Activated CD4-positive, alpha-beta memory T cell treated with anti-CD3 and anti-CD28 coated beads for 36 hours (primary cell): ENCODE results near the gene UNCX. TPM values are rescaled to one million over a fixed set of nuclear protein-coding genes. Genes with fewer than 3 reads are reported as not detected.
"Not testable (repeated sequence)": the region's sequence is repeated elsewhere in the genome, so short reads cannot be mapped to it uniquely, and the experiment has no call there.

Experiments
- CTCF ChIA-PET: fragments of 350-600 bp; sonication (Branson Sonifier 250); formaldehyde crosslinking; loops from one replicate; lab custom pipeline; 2021; ENCODE audit warnings: antibody characterized with exemption, inconsistent platforms; lab: Charles Lee
- POLR2A ChIA-PET: fragments of 350-600 bp; sonication (Branson Sonifier 250); formaldehyde crosslinking; loops from one replicate; lab custom pipeline; 2021; ENCODE audit warnings: antibody characterized with exemption; lab: Charles Lee
- DNase-seq: peaks from one replicate; pipeline ENCODE4 v3.0.0-alpha.2; 2020
- H3K27ac Mint-ChIP-seq: one replicate; pipeline ENCODE4 v1.8.0; 2021; ENCODE audit warnings: mixed read lengths
- H3K27me3 Mint-ChIP-seq: one replicate; pipeline ENCODE4 v1.8.0; 2021; ENCODE audit warnings: mixed read lengths
- H3K36me3 Mint-ChIP-seq: one replicate; pipeline ENCODE4 v1.8.0; 2021; ENCODE audit warnings: mixed read lengths
- H3K4me1 Mint-ChIP-seq: one replicate; pipeline ENCODE4 v1.8.0; 2021; ENCODE audit warnings: low read depth, mixed read lengths
- H3K4me3 Mint-ChIP-seq: one replicate; pipeline ENCODE4 v1.8.0; 2021; ENCODE audit warnings: mild to moderate bottlenecking, mixed read lengths
- H3K9me3 Mint-ChIP-seq: one replicate; pipeline ENCODE4 v1.8.0; 2021; ENCODE audit warnings: mixed read lengths
- intact Hi-C: fragments of 100-400 bp; cut with micrococcal nuclease; formaldehyde crosslinking; loops from one replicate; pipeline ENCODE4 v1.15.1; 2023
- total RNA-seq, 2 experiments: library from RNA; stranded (reverse); gene quantifications; one replicate each; pipeline ENCODE4 v1.2.3, GENCODE V29; 2021

The UNCX gene
- total RNA-seq, 2 experiments from 2014 or later, result not detected

DNA sequence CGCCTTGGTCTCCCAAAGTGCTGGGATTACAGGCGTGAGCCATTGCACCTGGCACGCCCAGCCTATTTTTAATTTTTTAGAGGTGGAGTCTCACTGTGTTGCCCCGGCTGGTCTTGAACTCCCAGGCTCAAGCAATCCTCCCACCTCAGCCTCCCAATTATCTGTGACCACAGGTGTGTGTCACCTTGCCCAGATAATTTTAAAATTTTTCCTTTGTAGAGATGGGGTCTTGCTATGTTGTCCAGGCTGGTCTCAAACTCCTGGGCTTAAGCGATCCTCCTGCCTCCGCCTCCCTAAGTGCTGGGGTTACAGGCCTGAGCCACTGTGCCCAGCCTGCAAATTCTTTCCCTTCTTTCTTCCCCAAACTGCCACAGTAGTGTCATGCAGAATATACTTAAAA, 29.8 kb upstream of the UNCX start:
- H3K9me3 Mint-ChIP-seq, H3K4me3 Mint-ChIP-seq, H3K27ac Mint-ChIP-seq, DNase-seq, CTCF ChIA-PET, intact Hi-C loops, POLR2A ChIA-PET, H3K4me1 Mint-ChIP-seq, H3K27me3 Mint-ChIP-seq, H3K36me3 Mint-ChIP-seq: not testable (repeated sequence)

DNA sequence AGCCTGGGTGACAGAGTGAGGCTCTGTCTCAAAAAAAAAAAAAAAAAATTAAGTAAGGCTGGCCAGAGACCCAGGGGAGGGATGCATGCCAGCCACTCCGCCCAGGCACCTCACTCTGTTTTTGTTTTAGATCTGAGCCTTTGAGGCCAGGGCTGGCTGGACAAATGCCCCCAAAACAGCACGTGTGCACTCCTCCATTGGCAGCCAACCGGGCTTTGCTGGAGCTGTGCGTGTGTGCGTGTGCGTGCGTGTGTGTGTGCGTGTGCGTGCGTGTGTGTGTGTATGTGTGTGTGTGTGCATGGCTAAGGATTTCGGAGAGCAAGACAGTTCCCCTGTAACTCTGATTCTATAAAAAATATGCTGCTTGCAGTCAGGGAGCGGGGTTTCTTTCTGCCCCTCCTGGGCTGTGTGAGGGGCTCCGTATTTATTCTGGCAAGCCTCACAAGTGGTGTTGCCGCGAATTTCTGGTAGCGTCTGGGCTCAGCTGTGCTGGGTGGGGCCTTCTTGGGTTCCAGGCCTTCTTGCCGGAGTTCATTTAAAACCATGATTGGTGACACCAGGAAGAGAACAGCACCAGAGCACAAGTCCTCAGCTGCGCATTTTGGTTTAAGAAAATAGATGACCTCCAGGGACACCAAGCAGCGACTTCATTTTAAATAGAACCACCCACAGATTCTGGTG, 28.1 kb upstream of the UNCX start:
- H3K36me3 Mint-ChIP-seq, result no peaks in the 10 kb centered on the region
- ChIA-PET POLR2A (no interaction called here), CTCF (interaction anchor here (1.2 kb wide), 1 partner anchor 22 kb away, joined by 3 read pairs; no protein-coding TSS in a partner anchor)
- intact Hi-C loops, result no loop called here
- no peaks in the 10 kb centered on the region for H3K9me3 Mint-ChIP-seq
- H3K27ac Mint-ChIP-seq, result no peak overlapping the region
- peaks cover 8% of the 10 kb centered on the region for H3K27me3 Mint-ChIP-seq
- H3K4me3 Mint-ChIP-seq, result no peak overlapping the region
- no peak for DNase-seq
- H3K4me1 Mint-ChIP-seq, result no peaks in the 10 kb centered on the region

DNA sequence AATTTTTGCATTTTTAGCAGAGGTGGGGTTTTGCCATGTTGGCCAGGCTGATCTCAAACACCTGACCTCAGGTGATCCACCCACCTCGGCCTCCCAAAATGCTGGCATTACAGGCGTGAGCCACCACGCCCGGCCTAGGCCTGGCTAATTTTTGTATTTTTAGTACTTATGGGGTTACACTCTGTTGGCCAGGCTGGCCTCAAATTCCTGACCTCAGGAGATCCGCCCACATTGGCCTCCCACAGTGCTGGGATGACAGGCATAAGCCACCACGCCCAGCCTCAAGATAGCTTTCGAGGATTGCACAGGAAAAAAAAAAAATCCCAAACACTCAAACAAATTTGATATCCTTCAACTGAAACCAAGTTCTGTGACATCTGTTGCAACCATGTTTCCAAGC, 26.9 kb upstream of the UNCX start:
- H3K36me3 Mint-ChIP-seq, POLR2A ChIA-PET, DNase-seq, intact Hi-C loops, H3K4me1 Mint-ChIP-seq, H3K4me3 Mint-ChIP-seq, H3K9me3 Mint-ChIP-seq, H3K27ac Mint-ChIP-seq: not testable (repeated sequence)
- CTCF ChIA-PET, result interaction anchor here (1.2 to 1.5 kb wide), 2 partner anchors 23 to 29 kb away, joined by 3 to 5 read pairs; no protein-coding TSS in a partner anchor
- peaks cover 18% of the 10 kb centered on the region for H3K27me3 Mint-ChIP-seq

DNA sequence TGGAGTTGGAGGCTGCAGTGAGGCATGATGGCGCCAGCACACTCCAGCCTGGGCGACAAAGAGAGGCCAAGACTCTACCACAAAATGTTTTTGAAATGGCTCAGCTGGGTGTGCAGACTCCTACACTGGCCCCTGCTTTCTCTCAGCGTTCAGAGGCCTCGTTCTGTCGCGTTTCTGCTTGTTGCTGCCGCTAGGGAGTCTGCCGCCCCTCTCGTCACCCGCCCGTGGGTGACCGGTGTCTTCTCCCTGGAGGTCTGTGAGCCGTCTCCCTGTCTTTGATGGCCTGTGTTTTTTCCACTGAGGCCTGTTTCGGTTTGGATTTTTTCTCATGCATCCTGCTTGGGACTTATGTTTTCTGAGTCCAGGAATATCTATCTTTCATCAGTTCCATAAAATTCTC, 23.6 kb upstream of the UNCX start:
- CTCF ChIA-PET, result no interaction called here
- no peaks in the 10 kb centered on the region for H3K36me3 Mint-ChIP-seq
- POLR2A ChIA-PET, result no interaction called here

DNA sequence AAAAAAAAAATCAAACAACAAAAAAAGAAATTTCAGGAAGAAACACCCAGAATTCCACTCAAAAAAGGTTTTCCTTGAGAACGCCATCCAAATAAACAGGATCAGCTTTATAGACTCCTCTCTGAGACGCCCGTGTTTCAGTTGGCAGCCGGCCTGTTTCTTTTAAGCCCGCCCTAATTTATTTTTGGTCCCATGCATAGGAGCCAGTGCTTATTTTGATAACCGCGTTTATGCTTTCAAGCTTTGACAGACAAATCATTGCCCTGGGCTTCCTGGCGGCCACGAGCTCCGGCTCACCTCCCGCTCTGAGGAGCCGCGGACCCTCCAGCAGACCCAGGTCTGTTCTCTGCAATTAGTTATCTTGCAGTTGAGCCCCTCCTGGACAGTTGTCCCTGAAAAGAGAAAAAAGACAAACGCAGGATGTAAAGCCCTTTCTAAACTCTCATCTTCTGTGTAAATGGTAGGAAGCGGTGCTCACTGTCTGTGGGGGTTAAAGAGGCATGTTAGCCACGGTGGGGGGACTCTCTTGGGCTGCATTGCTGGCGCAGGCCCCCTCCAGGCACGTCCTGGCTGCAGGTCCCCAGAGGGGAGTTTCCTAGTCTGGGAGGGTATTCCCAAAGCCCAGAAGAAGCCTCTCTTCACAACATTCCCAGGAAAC, 22.2 kb upstream of the UNCX start:
- H3K9me3 Mint-ChIP-seq, result no peaks in the 10 kb centered on the region
- CTCF ChIA-PET, result no interaction called here

More for the DNA sequence above, 23.6 kb upstream of the UNCX start:
- Mint-ChIP-seq H3K9me3 (no peaks in the 10 kb centered on the region), H3K4me1 (no peaks in the 10 kb centered on the region), H3K4me3 (no peak overlapping the region), H3K27me3 (peaks cover 26% of the 10 kb centered on the region), H3K27ac (no peak overlapping the region)
- intact Hi-C loops, result no loop called here
- no peak for DNase-seq

DNA sequence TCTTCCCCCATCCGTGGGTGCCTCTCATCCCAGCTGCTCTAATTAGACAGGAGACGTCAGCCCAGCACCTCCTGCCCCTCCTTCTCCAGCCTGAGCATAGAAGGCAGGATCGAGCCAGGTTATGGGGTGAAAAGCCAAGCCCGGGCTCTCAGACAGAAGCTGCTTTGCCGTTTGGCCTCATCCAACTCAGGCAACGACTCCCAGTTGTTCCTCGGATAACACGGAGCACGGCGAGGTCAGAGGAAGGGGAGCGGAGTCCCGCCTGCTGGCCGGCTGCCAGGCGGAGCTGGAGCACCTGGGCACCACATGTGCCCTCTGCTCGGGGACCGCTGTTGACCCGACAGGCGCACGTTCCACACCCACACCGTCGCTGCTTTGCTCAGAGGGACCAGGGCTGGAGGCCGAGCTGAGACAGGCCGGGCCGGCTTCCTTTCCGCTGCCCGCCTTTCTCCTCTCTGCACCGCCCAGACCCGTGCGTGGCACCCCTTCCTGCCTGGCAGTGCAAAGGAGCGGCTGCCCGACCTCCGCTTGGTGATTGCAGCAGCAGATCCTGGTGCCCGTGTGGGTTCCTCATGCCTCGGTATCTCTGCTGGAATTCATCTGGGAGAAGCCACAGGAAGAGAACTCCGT, 21.6 kb upstream of the UNCX start:
- no peaks in the 10 kb centered on the region for H3K4me1 Mint-ChIP-seq
- no peak for DNase-seq
- ChIA-PET POLR2A (no interaction called here), CTCF (no interaction called here)
- H3K36me3 Mint-ChIP-seq, result no peaks in the 10 kb centered on the region
- H3K4me3 Mint-ChIP-seq, result no peak overlapping the region
- no peaks in the 10 kb centered on the region for H3K9me3 Mint-ChIP-seq
- intact Hi-C loops, result no loop called here
- H3K27me3 Mint-ChIP-seq, result peaks cover 29% of the 10 kb centered on the region
- no peak overlapping the region for H3K27ac Mint-ChIP-seq

More for the DNA sequence above, 22.2 kb upstream of the UNCX start:
- Mint-ChIP-seq H3K4me3 (no peak overlapping the region), H3K36me3 (no peaks in the 10 kb centered on the region), H3K27me3 (peaks cover 29% of the 10 kb centered on the region), H3K27ac (no peak overlapping the region), H3K4me1 (no peaks in the 10 kb centered on the region)
- POLR2A ChIA-PET, result no interaction called here
- intact Hi-C loops, result no loop called here
- DNase-seq, result no peak

DNA sequence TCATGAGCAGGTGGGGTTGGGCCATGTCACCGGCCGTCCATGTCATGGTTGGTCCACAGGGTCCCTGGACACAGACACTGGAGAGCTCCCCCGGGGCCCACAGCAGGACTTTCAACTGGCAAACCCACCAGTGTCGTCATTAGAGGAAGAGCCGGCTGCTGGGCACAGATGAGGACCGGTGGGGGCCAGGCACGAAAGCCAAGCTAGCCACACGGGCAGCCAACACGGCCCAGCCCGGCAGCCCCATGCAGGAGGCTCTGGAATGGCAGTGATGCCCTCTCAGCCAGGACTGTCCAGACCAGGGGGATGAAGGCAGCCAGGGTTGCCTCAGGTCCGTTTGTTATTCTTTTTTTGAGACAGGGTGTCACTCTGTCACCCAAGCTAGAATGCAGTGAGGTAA, 21.1 kb upstream of the UNCX start:
- no peaks in the 10 kb centered on the region for H3K4me1 Mint-ChIP-seq

DNA sequence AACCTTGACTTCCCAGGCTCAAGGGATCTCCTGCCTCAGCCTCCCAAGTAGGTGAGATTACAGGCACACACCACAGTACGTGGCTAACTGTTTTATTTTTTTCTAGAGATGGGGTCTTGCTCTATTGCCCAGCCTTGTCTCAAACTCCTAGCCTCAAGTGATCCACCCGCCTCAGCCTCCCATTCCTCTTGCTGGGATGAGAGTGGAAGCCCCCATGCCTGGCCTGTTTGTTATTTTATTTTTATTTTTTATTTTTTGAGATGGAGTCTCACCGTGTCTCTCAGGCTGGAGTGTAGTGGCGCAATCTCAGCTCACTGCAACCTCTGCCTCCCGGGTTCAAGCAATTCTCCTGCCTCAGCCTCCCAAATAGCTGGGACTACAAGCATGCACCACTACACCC, 20.6 kb upstream of the UNCX start:
- peaks cover 31% of the 10 kb centered on the region for H3K27me3 Mint-ChIP-seq
- not testable (repeated sequence) for DNase-seq

More for the DNA sequence above, 21.1 kb upstream of the UNCX start:
- H3K27ac Mint-ChIP-seq, result no peak overlapping the region
- no peaks in the 10 kb centered on the region for H3K36me3 Mint-ChIP-seq
- no peak for DNase-seq
- ChIA-PET CTCF (no interaction called here), POLR2A (no interaction called here)
- intact Hi-C loops, result no loop called here
- no peaks in the 10 kb centered on the region for H3K9me3 Mint-ChIP-seq
- no peak overlapping the region for H3K4me3 Mint-ChIP-seq
- H3K27me3 Mint-ChIP-seq, result peaks cover 29% of the 10 kb centered on the region

DNA sequence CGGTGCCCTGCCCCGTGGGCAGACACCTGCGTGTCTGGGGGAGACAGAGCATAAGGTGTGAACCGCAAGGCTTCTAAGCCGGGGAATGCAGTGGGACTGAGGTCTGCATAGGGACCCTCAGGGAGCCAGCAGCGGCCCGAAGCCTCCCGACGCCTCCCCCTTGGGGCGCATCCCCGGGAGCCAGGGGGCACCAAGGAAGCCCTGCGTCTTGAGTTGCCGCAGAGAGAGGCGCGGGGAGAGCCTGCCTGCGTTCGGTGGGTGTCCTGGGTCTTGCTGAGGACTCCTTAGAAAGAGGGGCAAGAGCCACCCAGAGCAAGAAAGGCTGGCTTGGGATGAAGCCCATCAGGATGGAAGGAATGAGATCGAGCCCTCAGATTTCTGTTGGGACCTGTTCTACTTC, 18.2 kb upstream of the UNCX start:
- ChIA-PET POLR2A (no interaction called here), CTCF (interaction anchor here (1.0 kb wide), 1 partner anchor 31 kb away, joined by 3 read pairs; no protein-coding TSS in a partner anchor)
- DNase-seq, result no peak
- Mint-ChIP-seq H3K27ac (no peak overlapping the region), H3K4me1 (no peaks in the 10 kb centered on the region), H3K9me3 (no peaks in the 10 kb centered on the region), H3K27me3 (peaks cover 34% of the 10 kb centered on the region), H3K4me3 (no peak overlapping the region), H3K36me3 (no peaks in the 10 kb centered on the region)
- intact Hi-C loops, result no loop called here

More for the DNA sequence above, 20.6 kb upstream of the UNCX start:
- H3K36me3 Mint-ChIP-seq, POLR2A ChIA-PET, CTCF ChIA-PET, H3K27ac Mint-ChIP-seq, H3K4me1 Mint-ChIP-seq, H3K4me3 Mint-ChIP-seq, H3K9me3 Mint-ChIP-seq, intact Hi-C loops: not testable (repeated sequence)

DNA sequence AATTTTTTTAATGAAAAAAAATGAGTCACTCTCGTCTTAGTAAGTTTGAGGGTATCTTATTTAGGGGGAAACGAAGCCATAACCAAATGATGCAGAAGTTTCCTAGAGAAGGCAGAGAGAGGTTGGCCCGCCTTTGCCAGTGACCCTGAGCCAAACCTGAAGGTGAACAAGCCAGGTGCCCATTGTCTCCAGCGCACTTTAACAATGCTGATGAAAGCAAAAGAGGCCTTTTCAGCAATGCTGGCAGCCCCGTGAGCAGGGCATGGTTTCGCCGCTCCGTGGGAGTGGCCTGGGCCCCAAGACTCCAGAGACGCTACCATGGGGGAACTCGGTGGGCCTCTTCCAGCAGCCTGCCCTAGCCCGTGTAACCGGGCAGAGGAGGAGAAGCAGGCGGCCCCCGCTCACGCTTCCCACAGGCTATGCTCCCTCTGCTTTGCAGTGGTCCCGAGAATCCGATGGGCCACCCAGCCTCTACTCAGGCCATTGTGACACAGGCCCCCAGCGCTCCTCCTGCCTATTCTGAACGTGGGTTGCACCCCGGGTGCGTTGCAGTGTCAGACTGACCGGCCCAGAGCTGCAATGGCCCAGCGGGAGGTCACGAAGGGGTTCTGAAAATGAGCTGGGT, 14.0 kb upstream of the UNCX start:
- intact Hi-C loops, result no loop called here
- Mint-ChIP-seq H3K4me3 (no peak overlapping the region), H3K27ac (no peak overlapping the region), H3K9me3 (no peaks in the 10 kb centered on the region), H3K36me3 (no peaks in the 10 kb centered on the region), H3K27me3 (peaks cover 44% of the 10 kb centered on the region), H3K4me1 (no peaks in the 10 kb centered on the region)
- CTCF ChIA-PET, result interaction anchor here (1.0 kb wide), 1 partner anchor 10 kb away, joined by 4 read pairs; no protein-coding TSS in a partner anchor
- no peak for DNase-seq
- POLR2A ChIA-PET, result interaction anchor here (0.6 kb wide), 1 partner anchor 317 kb away, joined by 6 read pairs; no protein-coding TSS in a partner anchor

DNA sequence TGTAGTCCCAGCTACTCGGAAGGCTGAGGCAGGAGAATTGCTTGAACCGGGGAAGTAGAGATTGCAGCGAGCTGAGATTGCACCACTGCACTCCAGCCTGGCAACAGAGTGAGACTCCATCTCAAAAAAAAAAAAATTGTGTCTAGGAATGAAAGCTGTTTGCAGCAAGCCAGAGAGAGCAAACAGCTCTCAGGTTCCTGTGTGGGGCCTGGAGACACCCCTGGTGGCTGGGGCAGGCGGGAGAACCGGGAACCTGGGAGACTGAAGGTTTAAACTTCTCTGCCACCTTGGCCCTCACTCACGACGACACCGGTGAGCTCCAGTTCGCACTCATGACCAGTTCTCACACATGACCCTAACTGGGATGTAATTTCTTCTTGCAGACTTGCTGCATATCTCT, 13.2 kb upstream of the UNCX start:
- no peaks in the 10 kb centered on the region for H3K36me3 Mint-ChIP-seq
- POLR2A ChIA-PET, result no interaction called here

More for the DNA sequence above, 13.2 kb upstream of the UNCX start:
- Mint-ChIP-seq H3K4me1 (no peaks in the 10 kb centered on the region), H3K27ac (no peak overlapping the region), H3K9me3 (no peaks in the 10 kb centered on the region), H3K27me3 (peaks cover 41% of the 10 kb centered on the region), H3K4me3 (no peak overlapping the region)
- no peak for DNase-seq
- CTCF ChIA-PET, result interaction anchor here (0.9 to 1.4 kb wide), 3 partner anchors 9 to 193 kb away, joined by 3 to 4 read pairs (median 4); no protein-coding TSS in a partner anchor
- intact Hi-C loops, result no loop called here
